Airway epithelial cell (primary cell): ENCODE results near the gene MDP1. TPM values are rescaled to one million over a fixed set of nuclear protein-coding genes. Genes with fewer than 3 reads are reported as not detected.

Source experiments
- total RNA-seq: library from RNA; depleted of rRNA; stranded (reverse); fragments of >200 nt; gene quantifications from 2 replicates; pipeline ENCODE4 v1.2.3, GENCODE V29; 2015

Gene MDP1
- total RNA-seq, result 11.5 and 12.0 TPM in 2 replicates

DNA sequence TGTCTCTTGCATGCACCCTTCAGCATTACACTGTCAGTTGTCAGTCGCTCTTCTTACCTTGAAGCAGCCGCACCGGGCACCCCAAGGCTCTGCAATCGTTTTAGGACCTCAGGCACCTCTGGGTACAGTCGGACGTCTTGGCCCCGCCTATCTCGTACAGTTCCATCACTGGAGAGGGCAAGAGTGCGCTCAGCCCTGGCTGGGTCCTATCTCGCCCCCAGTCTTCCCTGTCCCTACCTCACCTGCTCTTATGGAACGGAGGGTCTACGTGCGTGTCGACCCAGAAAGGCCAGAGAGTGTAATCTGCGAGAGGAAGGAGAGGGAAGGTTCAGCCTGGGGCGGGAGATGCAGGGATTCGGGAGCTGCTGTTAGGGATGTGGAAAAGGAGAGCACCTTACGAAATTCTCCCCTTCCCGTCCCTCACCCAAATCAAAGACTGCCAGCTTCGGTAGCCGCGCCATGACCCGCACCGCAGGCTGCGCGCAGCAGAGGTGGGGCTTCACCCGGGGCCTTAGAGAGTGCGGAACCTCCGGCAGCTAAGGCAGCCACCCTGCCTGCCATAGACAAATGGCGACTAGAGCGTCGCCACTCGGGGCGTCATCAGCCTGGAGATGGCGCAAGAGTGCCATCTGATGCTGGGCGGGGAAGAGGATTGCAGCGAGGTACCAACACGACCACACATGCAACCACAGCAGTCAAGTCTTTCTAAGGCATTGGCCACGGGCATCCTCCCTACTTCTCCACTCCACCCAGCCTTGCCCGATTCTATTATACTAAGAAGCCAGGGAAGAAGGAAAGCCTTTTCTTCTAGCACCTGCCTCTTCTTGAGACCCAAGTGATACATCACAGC lies at the start of gene MDP1:
MDP1 (minus strand) TSS at position 572 of the 850 bp plus-strand sequence; CDS start at position 461, 111 bp downstream.

GRCh38 chr14:24262821-24263733 lies 47.2 kb upstream of the MDP1 start, which contains the start of gene TGM1:
TGM1 (minus strand) TSS chr14:24263177; CDS start chr14:24262352, 825 bp downstream.

DNA sequence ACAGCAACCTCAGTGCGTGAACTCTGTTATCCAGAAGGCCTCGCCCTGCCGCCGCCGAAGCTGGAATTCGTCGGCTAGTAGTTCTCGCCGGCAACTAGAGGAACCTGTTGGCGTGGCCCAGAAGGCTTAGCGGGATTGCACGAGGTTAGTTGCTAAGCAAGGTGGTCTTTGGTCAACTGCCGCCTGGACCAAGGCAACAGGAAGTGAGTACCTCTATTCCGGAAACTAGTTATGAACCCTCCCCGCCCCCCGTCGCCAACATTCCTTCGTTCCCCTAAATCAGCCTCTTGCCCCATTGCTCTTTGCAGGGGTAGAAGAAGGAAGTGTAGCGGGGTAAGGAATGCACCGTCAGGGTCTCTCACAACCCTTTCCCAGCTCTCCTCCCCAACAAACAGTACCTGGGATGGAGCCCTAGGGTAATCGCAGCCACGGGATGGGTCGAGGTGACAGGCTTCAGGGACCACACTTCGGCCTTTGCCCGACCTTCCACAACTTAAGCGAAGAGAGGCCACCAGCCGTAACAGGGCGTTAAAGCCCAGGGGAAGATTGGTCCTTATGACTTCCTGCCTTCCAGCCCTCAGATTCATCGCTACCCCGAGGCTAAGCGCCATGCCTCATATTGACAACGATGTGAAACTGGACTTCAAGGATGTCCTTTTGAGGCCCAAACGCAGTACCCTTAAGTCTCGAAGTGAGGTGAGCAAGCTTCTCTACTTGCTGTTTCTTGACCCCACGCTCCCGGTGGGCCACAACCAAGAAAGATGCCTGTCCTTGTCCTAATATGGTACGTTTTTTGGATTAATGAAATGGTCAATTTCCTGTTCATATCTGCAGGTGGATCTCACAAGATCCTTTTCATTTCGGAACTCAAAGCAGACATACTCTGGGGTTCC lies 17.0 kb upstream of the MDP1 start, which contains the start of gene GMPR2:
GMPR2 (plus strand) TSS at position 285 of the 893 bp plus-strand sequence; CDS start at position 610, 325 bp downstream.

GRCh38 chr14:24232121-24232644 lies 16.3 kb upstream of the MDP1 start, which contains the start of gene NEDD8:
NEDD8 (minus strand) TSS chr14:24232367; CDS start chr14:24232267, 100 bp downstream.

GRCh38 chr14:24212924-24213865 lies 2.7 kb downstream of the MDP1 start, which contains the start of gene CHMP4A:
CHMP4A (minus strand) TSS chr14:24213488; CDS start chr14:24213439, 49 bp downstream.

DNA sequence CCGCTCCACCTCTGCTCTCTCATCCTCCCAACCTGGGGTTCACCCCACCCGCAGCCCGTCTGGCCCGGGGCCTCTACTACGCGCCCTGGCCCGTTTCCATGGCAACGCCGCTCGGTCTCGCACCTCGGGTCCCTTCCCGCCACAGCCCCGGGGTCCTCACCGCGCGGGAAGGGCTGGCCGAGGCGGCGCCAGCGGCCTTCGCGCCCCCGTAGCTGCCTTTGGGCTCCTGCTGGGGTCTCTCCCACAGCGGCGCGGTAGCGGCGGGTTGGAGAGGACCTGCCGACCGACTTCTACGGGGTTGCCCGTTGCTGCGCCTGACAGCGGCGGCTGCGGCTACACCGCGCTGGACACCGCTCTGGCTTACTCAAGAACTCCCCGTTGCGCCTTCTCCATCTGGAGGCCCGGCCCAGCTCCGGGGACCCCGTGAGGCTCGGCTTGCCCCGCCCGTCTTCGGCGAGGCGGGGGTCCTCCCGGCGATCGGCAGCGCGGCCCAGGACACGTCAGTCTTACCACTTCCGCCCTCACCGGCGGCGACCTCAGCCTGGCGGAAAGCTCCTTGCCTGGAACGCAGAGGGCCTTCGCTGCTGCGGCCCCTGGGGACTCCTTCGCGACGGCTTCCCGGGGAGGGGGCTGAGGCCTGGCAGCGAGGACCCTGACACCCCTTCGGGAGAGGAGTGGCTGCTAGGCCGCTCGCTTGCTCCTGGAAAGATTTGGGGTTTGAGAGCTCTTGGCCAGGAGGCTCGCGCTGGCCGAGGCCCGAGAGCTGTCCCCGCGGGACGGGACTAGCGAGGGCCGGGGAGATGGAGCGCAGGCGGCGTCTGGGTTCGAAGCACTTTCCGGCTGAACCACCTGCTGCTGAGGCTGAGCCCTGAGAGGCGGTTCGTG lies 20.4 kb downstream of the MDP1 start, which contains the start of gene TM9SF1:
TM9SF1 (minus strand) TSS at position 256 of the 885 bp plus-strand sequence. CDS start 422 bp downstream, outside the sequence.

DNA sequence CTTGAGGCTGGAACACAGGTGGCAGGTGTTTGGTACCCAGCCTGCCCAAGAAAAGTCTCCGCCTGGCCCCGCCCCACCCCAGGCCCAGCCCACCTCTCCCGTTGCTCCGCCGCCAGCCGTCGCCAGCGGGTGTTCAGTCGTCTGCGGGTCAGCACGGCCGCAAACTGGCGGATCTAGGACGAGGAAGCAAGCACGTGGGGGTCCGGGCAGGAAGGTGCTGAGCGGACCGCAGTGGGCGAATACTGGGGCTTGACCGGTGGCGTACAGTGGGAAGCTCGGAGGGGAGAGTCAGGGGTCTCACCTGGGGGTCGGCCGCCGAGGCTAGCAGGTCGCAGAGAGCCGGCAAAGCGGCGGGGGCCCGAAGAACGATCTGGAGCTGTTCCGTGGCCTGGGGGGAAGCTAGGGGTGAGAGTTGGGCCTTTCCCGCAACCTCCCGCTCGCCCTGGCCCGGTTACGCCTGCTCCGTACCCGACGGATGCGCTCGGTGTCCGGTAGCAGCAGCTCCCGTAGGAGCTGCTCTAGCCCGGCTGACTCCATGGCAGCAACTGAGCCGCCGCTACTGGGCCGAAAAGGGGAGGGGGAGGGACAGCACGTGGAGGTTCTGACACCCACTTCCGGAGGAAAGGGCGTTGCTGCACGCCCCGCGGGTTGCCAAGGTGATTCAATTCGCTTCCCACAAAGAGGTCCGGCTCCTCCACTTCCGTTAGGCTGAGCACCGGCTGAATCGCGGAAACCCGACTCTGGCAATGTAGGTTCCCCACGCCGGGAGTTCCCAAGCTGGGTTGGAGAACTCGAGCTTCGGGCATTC lies 27.4 kb downstream of the MDP1 start, which contains the start of gene IPO4:
IPO4 (minus strand) TSS at position 566 of the 808 bp plus-strand sequence; CDS start at position 537, 29 bp downstream.

GRCh38 chr14:24171422-24172260 lies 44.2 kb downstream of the MDP1 start, which contains the start of gene REC8:
REC8 (plus strand) TSS chr14:24172080; CDS start chr14:24172553, 473 bp downstream.

Other genes starting within 250 kb of the MDP1 start
- gene DHRS4L2, start 227.1 kb downstream of the MDP1 start, total RNA-seq, result 10.0 and 14.7 TPM in 2 replicates
- 0.07 TPM in 1 of 2 replicates, not detected in the other for gene CARMIL3, start 164.1 kb downstream of the MDP1 start, total RNA-seq
- gene CPNE6, start 144.5 kb downstream of the MDP1 start, total RNA-seq, result not detected in 2 replicates
- gene PCK2, start 121.8 kb downstream of the MDP1 start, total RNA-seq, result 15.0 and 15.2 TPM in 2 replicates
- 37.3 and 48.1 TPM in 2 replicates for gene DCAF11, start 101.3 kb downstream of the MDP1 start, total RNA-seq
- 0.23 and 1.5 TPM in 2 replicates for gene NRL, start 101.1 kb downstream of the MDP1 start, total RNA-seq
- gene FITM1, start 85.4 kb downstream of the MDP1 start, total RNA-seq, result not detected in 2 replicates
- gene PSME1, start 79.9 kb downstream of the MDP1 start, total RNA-seq, result 143 and 167 TPM in 2 replicates
- gene EMC9, start 74.5 kb downstream of the MDP1 start, total RNA-seq, result 19.5 and 25.0 TPM in 2 replicates
- gene PSME2, start 69.5 kb downstream of the MDP1 start, total RNA-seq, result 54.1 and 80.0 TPM in 2 replicates
- 37.5 and 96.2 TPM in 2 replicates for gene RNF31, start 68.6 kb downstream of the MDP1 start, total RNA-seq
- gene IRF9, start 54.8 kb downstream of the MDP1 start, total RNA-seq, result 10.6 and 14.6 TPM in 2 replicates
- 20.7 and 24.2 TPM in 2 replicates for gene REC8, start 44.0 kb downstream of the MDP1 start, total RNA-seq
- 69.6 and 70.8 TPM in 2 replicates for gene IPO4, start 27.2 kb downstream of the MDP1 start, total RNA-seq
- gene TM9SF1, start 20.6 kb downstream of the MDP1 start, total RNA-seq, result 46.4 and 51.1 TPM in 2 replicates
- not detected in 2 replicates for gene TSSK4, start 10.4 kb downstream of the MDP1 start, total RNA-seq
- gene CHMP4A, start 2.6 kb downstream of the MDP1 start, total RNA-seq, result 60.7 and 77.1 TPM in 2 replicates
- 243 and 248 TPM in 2 replicates for gene NEDD8, start 16.3 kb upstream of the MDP1 start, total RNA-seq
- gene GMPR2, start 16.9 kb upstream of the MDP1 start, total RNA-seq, result 30.3 and 45.9 TPM in 2 replicates
- 52.2 and 64.4 TPM in 2 replicates for gene TINF2, start 26.6 kb upstream of the MDP1 start, total RNA-seq
- gene TGM1, start 47.1 kb upstream of the MDP1 start, total RNA-seq, result 229 and 247 TPM in 2 replicates
- 58.5 and 80.3 TPM in 2 replicates for gene RABGGTA, start 55.5 kb upstream of the MDP1 start, total RNA-seq
- gene DHRS1, start 83.7 kb upstream of the MDP1 start, total RNA-seq, result 82.6 and 85.4 TPM in 2 replicates
- 20.7 and 32.6 TPM in 2 replicates for gene NOP9, start 83.8 kb upstream of the MDP1 start, total RNA-seq
- gene CIDEB, start 91.9 kb upstream of the MDP1 start, total RNA-seq, result 2.2 and 2.7 TPM in 2 replicates
- 55.2 and 59.3 TPM in 2 replicates for gene LTB4R2, start 94.1 kb upstream of the MDP1 start, total RNA-seq
- 7.7 and 16.1 TPM in 2 replicates for gene LTB4R, start 95.4 kb upstream of the MDP1 start, total RNA-seq
- 0.85 and 1.6 TPM in 2 replicates for gene ADCY4, start 119.0 kb upstream of the MDP1 start, total RNA-seq
- gene RIPK3, start 123.9 kb upstream of the MDP1 start, total RNA-seq, result 5.4 and 6.0 TPM in 2 replicates
- 24.3 and 29.6 TPM in 2 replicates for gene NFATC4, start 152.1 kb upstream of the MDP1 start, total RNA-seq
- 16.4 and 21.9 TPM in 2 replicates for gene NYNRIN, start 182.9 kb upstream of the MDP1 start, total RNA-seq
- 0.56 and 1.1 TPM in 2 replicates for gene CBLN3, start 213.6 kb upstream of the MDP1 start, total RNA-seq
- 60.4 and 66.9 TPM in 2 replicates for gene KHNYN, start 213.9 kb upstream of the MDP1 start, total RNA-seq
- gene SDR39U1, start 226.7 kb upstream of the MDP1 start, total RNA-seq, result 17.0 and 34.2 TPM in 2 replicates